ENCODE results near the gene EVI5.

- TF ChIP-seq CTCF (conservative IDR thresholded peaks at IDR 0.05; ENCODE audit: low read depth, low read length) = no peak
- no peak for TF ChIP-seq EZH2 (IDR thresholded peaks at IDR 0.05; ENCODE audit: borderline replicate concordance, low read depth, low read length, poor library complexity, severe bottlenecking)
These were observed 22.6 kb downstream of the EVI5 start for GRCh38 chr1:92762355-92762754.
